Chondrocyte (in vitro differentiated cells): ENCODE data around the gene C2orf42. TPM values are rescaled to one million over a fixed set of nuclear protein-coding genes. Genes with fewer than 3 reads are reported as not detected.
"Not testable (repeated sequence)": the region's sequence is repeated elsewhere in the genome, so short reads cannot be mapped to it uniquely, and the experiment has no call there.

Source experiments
- DNase-seq: peaks from one replicate; pipeline ENCODE4 v3.0.0; 2021; ENCODE audit warnings: mixed read lengths, low spot score
- H3K27ac Mint-ChIP-seq: one replicate; pipeline ENCODE4 v1.8.0; 2021; ENCODE audit warnings: mild to moderate bottlenecking, moderate library complexity, mixed read lengths; ENCODE audit not compliant: unreplicated experiment
- H3K27me3 Mint-ChIP-seq: 2 replicates; pipeline ENCODE4 v1.8.0; 2021; ENCODE audit warnings: low read depth, mixed read lengths
- H3K36me3 Mint-ChIP-seq: 2 replicates; pipeline ENCODE4 v1.8.0; 2021; ENCODE audit warnings: low read depth, mixed read lengths
- H3K4me1 Mint-ChIP-seq: 2 replicates; pipeline ENCODE4 v1.8.0; 2021; ENCODE audit warnings: low read depth, mild to moderate bottlenecking, mixed read lengths
- H3K4me3 Mint-ChIP-seq: one replicate; pipeline ENCODE4 v1.8.0; 2021; ENCODE audit warnings: mild to moderate bottlenecking, moderate library complexity, mixed read lengths; ENCODE audit not compliant: unreplicated experiment
- H3K9me3 Mint-ChIP-seq: 2 replicates; pipeline ENCODE4 v1.8.0; 2021; ENCODE audit warnings: low read depth, mixed read lengths
- total RNA-seq: library from RNA; stranded (reverse); gene quantifications from 3 replicates; pipeline ENCODE4 v1.2.1, GENCODE V29; 2021
- TF ChIP-seq, protein P1 (sequence below): fragments of 200-600 bp; sonication (generic); IDR thresholded peaks from 2 replicates; pipeline ENCODE4 v1.5.0; 2021; ENCODE audit warnings: antibody characterized with exemption, mild to moderate bottlenecking, moderate library complexity

C2orf42 gene
- total RNA-seq, 1 donor from 2014 or later = 14.3 TPM

DNA sequence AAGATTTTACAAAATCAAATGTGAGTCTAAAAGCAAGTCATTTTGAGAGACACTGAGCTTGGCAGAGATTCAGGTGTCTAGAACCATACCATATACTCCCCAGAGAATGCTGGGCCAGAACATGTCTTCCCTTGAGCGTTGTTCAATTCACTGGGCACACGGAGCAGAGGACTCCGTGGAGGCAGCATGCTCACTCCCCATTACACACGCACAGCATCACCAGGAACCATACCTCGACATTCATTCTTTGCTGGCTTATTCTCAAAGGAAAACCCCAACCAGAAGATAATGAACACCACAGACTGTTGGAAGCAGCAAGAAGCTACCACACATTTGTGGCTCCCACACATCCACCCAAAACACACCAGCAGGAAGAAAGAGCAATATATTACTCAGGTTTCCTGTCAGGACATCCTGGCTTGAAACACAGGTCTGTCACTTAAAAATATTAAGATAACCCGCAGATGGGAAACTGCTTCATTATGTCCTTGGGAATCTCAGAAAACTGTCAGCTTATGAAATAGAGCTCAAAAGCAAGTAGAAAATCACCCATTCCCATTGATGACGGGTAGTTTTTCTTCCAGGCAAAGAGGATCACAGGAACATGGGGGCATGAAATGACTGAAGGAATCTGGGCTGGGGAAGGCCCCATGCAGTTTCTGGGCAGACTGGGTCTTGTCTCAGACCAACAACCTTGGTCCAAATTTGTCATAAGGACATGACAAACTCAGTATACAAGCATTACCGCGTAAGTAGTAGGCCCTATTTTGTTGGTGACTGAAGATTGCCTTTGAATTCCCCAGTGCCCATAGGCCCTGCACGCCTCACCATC lies 57.1 kb downstream of the C2orf42 start:
- H3K4me1 Mint-ChIP-seq = peaks cover 55% of the 10 kb centered on the region
- TF ChIP-seq, protein P1, sequence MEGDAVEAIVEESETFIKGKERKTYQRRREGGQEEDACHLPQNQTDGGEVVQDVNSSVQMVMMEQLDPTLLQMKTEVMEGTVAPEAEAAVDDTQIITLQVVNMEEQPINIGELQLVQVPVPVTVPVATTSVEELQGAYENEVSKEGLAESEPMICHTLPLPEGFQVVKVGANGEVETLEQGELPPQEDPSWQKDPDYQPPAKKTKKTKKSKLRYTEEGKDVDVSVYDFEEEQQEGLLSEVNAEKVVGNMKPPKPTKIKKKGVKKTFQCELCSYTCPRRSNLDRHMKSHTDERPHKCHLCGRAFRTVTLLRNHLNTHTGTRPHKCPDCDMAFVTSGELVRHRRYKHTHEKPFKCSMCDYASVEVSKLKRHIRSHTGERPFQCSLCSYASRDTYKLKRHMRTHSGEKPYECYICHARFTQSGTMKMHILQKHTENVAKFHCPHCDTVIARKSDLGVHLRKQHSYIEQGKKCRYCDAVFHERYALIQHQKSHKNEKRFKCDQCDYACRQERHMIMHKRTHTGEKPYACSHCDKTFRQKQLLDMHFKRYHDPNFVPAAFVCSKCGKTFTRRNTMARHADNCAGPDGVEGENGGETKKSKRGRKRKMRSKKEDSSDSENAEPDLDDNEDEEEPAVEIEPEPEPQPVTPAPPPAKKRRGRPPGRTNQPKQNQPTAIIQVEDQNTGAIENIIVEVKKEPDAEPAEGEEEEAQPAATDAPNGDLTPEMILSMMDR = no peak
- DNase-seq = no peak
- H3K27me3 Mint-ChIP-seq = no peaks in the 10 kb centered on the region
- H3K4me3 Mint-ChIP-seq = peak overlapping the region; percentile 69
- peak overlapping the region; percentile 99 for H3K27ac Mint-ChIP-seq
- no peaks in the 10 kb centered on the region for H3K9me3 Mint-ChIP-seq
- no peaks in the 10 kb centered on the region for H3K36me3 Mint-ChIP-seq

DNA sequence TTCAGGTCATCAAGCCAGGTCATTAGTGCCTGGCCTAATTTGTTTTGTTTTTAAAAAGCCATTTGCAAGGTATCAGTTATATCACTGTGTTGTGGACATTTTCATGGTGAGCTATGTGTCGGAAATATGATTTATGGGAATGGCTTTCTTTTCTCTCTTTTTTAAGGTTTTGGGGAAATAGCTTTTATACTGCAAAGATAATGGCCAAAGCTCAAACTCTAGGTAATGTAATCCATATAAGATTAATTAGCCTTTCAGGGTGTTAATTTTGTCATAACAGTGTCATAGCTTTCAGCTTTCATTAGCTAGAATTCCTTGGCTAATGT lies 57.7 kb downstream of the C2orf42 start:
- Mint-ChIP-seq H3K36me3 (no peaks in the 10 kb centered on the region), H3K4me3 (peak overlapping the region; percentile 69), H3K9me3 (no peaks in the 10 kb centered on the region), H3K27me3 (no peaks in the 10 kb centered on the region), H3K27ac (peak overlapping the region; percentile 99), H3K4me1 (peaks cover 57% of the 10 kb centered on the region)
- TF ChIP-seq, protein P1 = no peak
- no peak for DNase-seq

DNA sequence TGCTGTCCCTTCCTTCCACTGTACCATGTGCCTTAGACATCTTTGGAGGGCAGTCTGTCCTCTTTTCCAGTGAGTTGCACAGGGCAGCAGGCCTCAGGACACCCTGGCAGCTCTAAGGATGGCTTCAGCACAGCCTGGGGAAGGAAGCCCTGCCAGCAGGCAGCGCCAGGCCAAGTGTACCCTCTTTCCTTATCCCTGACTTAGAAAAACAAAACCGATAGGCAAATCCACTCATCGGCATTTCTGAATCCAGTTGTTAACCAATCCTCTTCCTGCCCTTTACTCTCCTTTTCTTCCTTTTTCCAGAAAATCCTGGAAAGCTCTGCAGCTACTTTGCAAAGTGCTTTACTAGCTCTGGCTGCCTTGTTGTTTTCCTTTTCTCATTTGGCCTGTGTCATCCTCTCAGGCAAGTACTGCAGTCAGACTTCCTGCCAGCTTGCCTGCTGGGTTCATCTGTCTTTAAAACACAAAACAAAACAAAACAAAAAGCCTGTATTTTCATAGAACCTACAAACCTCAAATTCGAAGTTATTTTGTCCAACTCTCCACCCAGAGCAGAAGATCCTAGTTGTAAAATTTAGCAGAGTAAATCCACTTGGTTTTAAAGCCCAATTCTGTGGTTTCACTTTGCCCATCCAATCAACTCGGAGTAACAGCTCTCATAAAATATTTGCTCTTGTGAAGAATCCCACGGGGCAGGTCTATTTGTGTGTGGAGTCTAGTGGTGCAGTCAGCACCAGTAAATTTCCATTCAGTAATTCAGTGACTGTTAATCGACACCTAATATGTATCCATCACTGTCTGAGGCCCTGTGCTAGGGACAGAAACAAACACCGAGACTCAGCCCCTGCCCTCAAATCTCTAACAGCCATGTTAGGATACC lies 58.3 kb downstream of the C2orf42 start:
- Mint-ChIP-seq H3K4me3 (peak overlapping the region; percentile 69), H3K27me3 (no peaks in the 10 kb centered on the region), H3K27ac (peak overlapping the region; percentile 99), H3K36me3 (no peaks in the 10 kb centered on the region), H3K9me3 (no peaks in the 10 kb centered on the region), H3K4me1 (peaks cover 57% of the 10 kb centered on the region)
- TF ChIP-seq, protein P1 = peak; percentile 40
- no peak for DNase-seq

DNA sequence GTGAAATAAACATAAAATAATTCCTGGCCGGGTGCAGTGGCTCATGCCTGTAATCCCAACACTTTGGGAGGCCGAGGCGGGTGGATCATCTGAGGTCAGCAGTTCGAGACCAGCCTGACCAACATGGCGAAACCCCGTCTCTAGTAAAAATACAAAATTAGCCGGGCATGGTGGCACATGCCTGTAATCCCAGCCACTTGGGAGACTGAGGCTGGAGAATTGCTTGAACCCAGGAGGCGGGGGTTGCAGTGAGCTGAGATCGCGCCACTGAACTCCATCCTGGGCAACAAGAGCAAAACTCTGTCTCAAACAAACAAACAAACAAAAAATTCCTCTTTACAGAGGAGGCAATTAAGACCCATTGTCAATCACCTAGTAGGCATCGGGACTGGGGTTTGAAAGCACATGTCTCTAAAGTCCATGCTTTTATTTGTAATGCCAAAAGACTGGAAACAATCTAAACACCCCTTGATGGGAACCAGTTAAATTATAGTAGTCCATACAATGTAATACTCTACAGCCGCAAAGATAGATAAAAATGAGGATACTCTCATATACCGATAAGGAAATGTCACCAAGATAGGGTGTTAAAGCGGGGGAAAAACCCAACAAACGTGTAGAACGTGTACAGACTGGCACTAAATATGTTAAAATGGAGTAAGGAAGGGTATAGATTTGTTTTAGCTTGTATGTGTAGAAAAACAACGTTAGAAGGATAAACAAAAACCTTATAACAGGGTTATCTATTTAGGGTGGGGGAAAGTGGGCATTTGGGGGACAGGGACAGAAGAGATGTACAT lies 59.3 kb downstream of the C2orf42 start:
- Mint-ChIP-seq H3K27ac (peak overlapping the region; percentile 99), H3K4me1 (peaks cover 51% of the 10 kb centered on the region)
- H3K9me3 Mint-ChIP-seq, H3K4me3 Mint-ChIP-seq, H3K27me3 Mint-ChIP-seq, H3K36me3 Mint-ChIP-seq, DNase-seq: not testable (repeated sequence)

DNA sequence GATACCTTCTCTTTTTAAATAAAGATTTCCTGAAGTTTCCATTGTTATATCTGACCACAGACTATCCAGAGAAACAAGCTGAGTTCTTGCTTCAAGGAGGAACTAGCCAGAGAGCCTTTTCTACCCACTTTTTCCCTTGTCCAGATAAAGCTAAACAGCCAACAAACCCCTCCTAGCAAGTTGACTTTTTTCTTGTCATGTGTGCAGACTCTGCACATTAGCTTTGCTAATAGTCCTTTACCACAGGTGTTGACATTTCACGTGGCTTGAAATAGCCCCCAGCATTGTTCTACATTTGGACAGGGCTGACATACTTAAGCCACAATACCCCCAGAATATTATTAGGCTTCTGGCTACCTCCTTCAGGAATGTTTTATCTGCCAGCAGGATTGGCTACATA lies 62.8 kb downstream of the C2orf42 start:
- peaks cover 51% of the 10 kb centered on the region for H3K4me1 Mint-ChIP-seq
- no peak for DNase-seq
- H3K36me3 Mint-ChIP-seq = no peaks in the 10 kb centered on the region
- no peaks in the 10 kb centered on the region for H3K9me3 Mint-ChIP-seq
- H3K27me3 Mint-ChIP-seq = no peaks in the 10 kb centered on the region
- H3K27ac Mint-ChIP-seq = no peak overlapping the region
- H3K4me3 Mint-ChIP-seq = no peak overlapping the region
- TF ChIP-seq, protein P1 = no peak
